Measurements from ENCODE around the gene ATP5MC3.
A peak's percentile ranks its signal among the peaks of the same experiment; 100 is the strongest.

ATP5MC3 gene

DNA sequence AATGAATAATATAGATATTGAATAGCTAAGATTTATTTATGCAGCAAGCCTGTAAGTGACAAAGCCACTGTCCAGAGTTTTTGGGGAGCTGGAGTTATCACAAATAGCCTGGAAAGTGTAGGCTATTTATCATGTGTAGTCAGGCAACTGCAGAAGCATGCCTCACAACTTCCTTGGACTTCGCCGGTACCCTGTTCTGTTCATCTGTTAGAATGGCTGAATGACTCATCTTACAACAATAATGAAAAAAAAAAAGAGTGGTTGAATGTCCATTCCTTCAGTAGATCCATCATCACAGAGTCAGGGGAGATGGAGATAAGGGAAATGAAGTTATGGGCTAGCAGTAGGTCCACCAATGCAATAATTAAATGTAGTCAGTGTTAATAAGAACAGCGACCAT lies 24.0 kb upstream of the ATP5MC3 start:
- DNase-seq, result peak; percentile 26
- no peak overlapping the region for H2AFZ ChIP-seq (ENCODE audit: low read depth, low read length)
- no peak overlapping the region for H3K4me2 ChIP-seq (ENCODE audit: low read length, poor library complexity, severe bottlenecking)
- H3K14ac ChIP-seq (ENCODE audit: low read length in 2 of 2), result no peak overlapping the region
- H2BK5ac ChIP-seq (ENCODE audit: low read depth, low read length, poor library complexity, severe bottlenecking), result no peak overlapping the region
- H3K4me1 ChIP-seq (ENCODE audit: control insufficient read depth, insufficient read depth, low read depth, low read length), result no peaks in the 10 kb centered on the region
- H2BK15ac ChIP-seq (ENCODE audit: low read depth, poor library complexity, severe bottlenecking), result no peak overlapping the region
- no peak overlapping the region for H2AK5ac ChIP-seq (ENCODE audit: low read length, severe bottlenecking)
- no peaks in the 10 kb centered on the region for H3K9me3 ChIP-seq (ENCODE audit: control insufficient read depth, low read length)
- no peak overlapping the region for H2BK12ac ChIP-seq (ENCODE audit: low read length in 2 of 2)
- no peaks in the 10 kb centered on the region for H3K36me3 ChIP-seq (ENCODE audit: control insufficient read depth in 1 of 2, insufficient read depth in 2 of 2, low read depth in 1 of 2, low read length in 2 of 2)
- no peak overlapping the region for H2BK120ac ChIP-seq (ENCODE audit: low read depth, low read length)
- no peak overlapping the region for H3K18ac ChIP-seq (ENCODE audit: low read depth in 1 of 2, low read length in 2 of 2)
- no peak overlapping the region for H4K8ac ChIP-seq (ENCODE audit: low read length)
- no peaks in the 10 kb centered on the region for H3K79me1 ChIP-seq (replicated peaks; ENCODE audit: low read length, poor library complexity, severe bottlenecking)
- no peak overlapping the region for H3K4me3 ChIP-seq (ENCODE audit: insufficient read depth in 1 of 2, low read depth in 1 of 2, low read length in 2 of 2)
- H3K9ac ChIP-seq (ENCODE audit: low read length), result no peak overlapping the region
- no peaks in the 10 kb centered on the region for H3K27me3 ChIP-seq (ENCODE audit: control insufficient read depth in 1 of 2, insufficient read depth in 1 of 2, low read length in 2 of 2)
- H3K4ac ChIP-seq (ENCODE audit: low read depth in 1 of 2, low read length in 2 of 2), result no peak overlapping the region
- no peak overlapping the region for H3K23ac ChIP-seq (ENCODE audit: low read length in 2 of 2)
- H4K91ac ChIP-seq (ENCODE audit: low read length), result no peak overlapping the region
- WGBS, result 100% methylated on average over 1 of the region's 3 CpGs
- no peak overlapping the region for H3K27ac ChIP-seq (ENCODE audit: low read length, poor library complexity, severe bottlenecking)

DNA sequence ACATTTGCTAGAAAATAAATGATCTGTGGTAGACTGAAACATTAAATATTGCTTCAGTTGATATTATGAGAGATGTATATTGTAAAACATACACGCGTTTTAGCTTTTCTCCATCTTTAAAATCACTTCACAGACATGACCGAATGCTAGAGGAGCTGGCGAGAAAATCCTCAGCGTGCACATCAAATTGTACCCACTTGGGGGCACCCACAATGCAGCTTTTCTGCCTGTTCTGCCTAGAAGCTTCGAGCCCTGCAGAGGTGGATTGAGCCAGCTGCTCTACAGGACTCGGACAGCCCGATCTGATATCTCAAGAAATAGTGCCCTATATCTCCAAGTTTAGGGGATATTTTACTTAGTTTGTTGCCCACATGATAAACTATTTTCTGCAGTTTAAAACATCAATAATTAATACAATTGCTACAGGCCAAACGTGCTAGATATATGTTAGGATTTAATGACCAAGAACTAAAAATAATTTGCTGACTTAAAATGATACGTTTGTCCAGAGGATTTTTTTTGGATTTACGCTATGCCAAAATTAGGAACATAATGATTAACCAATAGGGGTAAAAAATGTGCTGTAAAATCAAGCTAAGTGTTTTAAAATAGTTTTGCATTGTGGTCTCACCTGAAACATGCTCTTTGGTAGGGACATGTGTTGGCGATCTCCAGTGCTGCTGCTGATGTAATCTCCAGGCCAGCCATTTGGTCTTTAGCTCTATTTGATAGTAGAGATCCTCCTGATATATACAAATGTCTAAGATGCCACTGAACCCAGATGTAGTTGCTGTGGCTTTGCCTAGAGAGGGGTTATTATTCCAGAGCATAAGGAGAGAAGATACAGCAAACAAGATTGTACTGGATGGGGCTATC lies 22.3 kb upstream of the ATP5MC3 start:
- Histone ChIP-seq H2BK12ac (ENCODE audit: low read length in 2 of 2) (no peak overlapping the region), H2BK5ac (ENCODE audit: low read depth, low read length, poor library complexity, severe bottlenecking) (no peak overlapping the region), H2BK15ac (ENCODE audit: low read depth, poor library complexity, severe bottlenecking) (no peak overlapping the region), H3K23ac (ENCODE audit: low read length in 2 of 2) (no peak overlapping the region), H3K9ac (ENCODE audit: low read length) (no peak overlapping the region), H4K8ac (ENCODE audit: low read length) (no peak overlapping the region), H3K4ac (ENCODE audit: low read depth in 1 of 2, low read length in 2 of 2) (no peak overlapping the region), H3K4me2 (ENCODE audit: low read length, poor library complexity, severe bottlenecking) (no peak overlapping the region), H2AK5ac (ENCODE audit: low read length, severe bottlenecking) (no peak overlapping the region), H3K4me1 (ENCODE audit: control insufficient read depth, insufficient read depth, low read depth, low read length) (no peaks in the 10 kb centered on the region), H3K4me3 (ENCODE audit: insufficient read depth in 1 of 2, low read depth in 1 of 2, low read length in 2 of 2) (no peak overlapping the region), H3K14ac (ENCODE audit: low read length in 2 of 2) (no peak overlapping the region), H3K27ac (ENCODE audit: low read length, poor library complexity, severe bottlenecking) (no peak overlapping the region), H2AFZ (ENCODE audit: low read depth, low read length) (no peak overlapping the region), H3K79me1 (replicated peaks; ENCODE audit: low read length, poor library complexity, severe bottlenecking) (no peaks in the 10 kb centered on the region), H3K27me3 (ENCODE audit: control insufficient read depth in 1 of 2, insufficient read depth in 1 of 2, low read length in 2 of 2) (no peaks in the 10 kb centered on the region), H2BK120ac (ENCODE audit: low read depth, low read length) (no peak overlapping the region), H4K91ac (ENCODE audit: low read length) (no peak overlapping the region), H3K36me3 (ENCODE audit: control insufficient read depth in 1 of 2, insufficient read depth in 2 of 2, low read depth in 1 of 2, low read length in 2 of 2) (no peaks in the 10 kb centered on the region), H3K9me3 (ENCODE audit: control insufficient read depth, low read length) (no peaks in the 10 kb centered on the region), H3K18ac (ENCODE audit: low read depth in 1 of 2, low read length in 2 of 2) (no peak overlapping the region)
- peak; percentile 62 for DNase-seq
- WGBS, result 51% methylated on average over 9 of the region's 12 CpGs

DNA sequence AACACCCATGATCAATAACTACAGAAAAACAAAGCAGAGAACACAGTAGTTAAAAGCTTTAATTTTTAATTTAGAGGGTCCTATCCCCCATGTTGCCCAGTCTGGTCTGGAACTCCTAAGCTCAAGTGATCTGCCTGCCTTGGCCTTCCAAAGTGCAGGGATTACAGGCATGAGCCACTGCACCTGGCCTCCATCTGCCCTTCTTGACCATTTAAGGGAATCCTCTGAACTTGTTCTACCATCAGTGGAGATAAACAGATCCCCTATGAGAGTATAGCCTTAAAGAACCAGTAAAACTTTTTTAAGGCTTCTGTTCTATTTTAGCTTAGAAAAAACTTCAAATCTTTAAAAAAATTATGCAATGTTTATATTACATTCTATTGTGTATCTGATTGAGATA lies 13.5 kb upstream of the ATP5MC3 start:
- no peak overlapping the region for H3K18ac ChIP-seq (ENCODE audit: low read depth in 1 of 2, low read length in 2 of 2)
- no peak overlapping the region for H2BK12ac ChIP-seq (ENCODE audit: low read length in 2 of 2)
- peaks cover 3 to 4% of the 10 kb centered on the region in 2 experiments for H3K27me3 ChIP-seq (ENCODE audit: control insufficient read depth in 1 of 2, insufficient read depth in 1 of 2, low read length in 2 of 2)
- no peaks in the 10 kb centered on the region for H3K79me1 ChIP-seq (replicated peaks; ENCODE audit: low read length, poor library complexity, severe bottlenecking)
- no peak for DNase-seq
- no peak overlapping the region for H3K9ac ChIP-seq (ENCODE audit: low read length)
- H3K4me2 ChIP-seq (ENCODE audit: low read length, poor library complexity, severe bottlenecking), result no peak overlapping the region
- no peak overlapping the region for H4K8ac ChIP-seq (ENCODE audit: low read length)
- no peak overlapping the region for H3K23ac ChIP-seq (ENCODE audit: low read length in 2 of 2)
- H3K4me3 ChIP-seq (ENCODE audit: insufficient read depth in 1 of 2, low read depth in 1 of 2, low read length in 2 of 2), result no peak overlapping the region
- no peak overlapping the region for H3K27ac ChIP-seq (ENCODE audit: low read length, poor library complexity, severe bottlenecking)
- no peak overlapping the region for H2BK15ac ChIP-seq (ENCODE audit: low read depth, poor library complexity, severe bottlenecking)
- no peak overlapping the region for H2AFZ ChIP-seq (ENCODE audit: low read depth, low read length)
- H2BK120ac ChIP-seq (ENCODE audit: low read depth, low read length), result no peak overlapping the region
- H3K4me1 ChIP-seq (ENCODE audit: control insufficient read depth, insufficient read depth, low read depth, low read length), result no peaks in the 10 kb centered on the region
- H4K91ac ChIP-seq (ENCODE audit: low read length), result no peak overlapping the region
- no peaks in the 10 kb centered on the region for H3K36me3 ChIP-seq (ENCODE audit: control insufficient read depth in 1 of 2, insufficient read depth in 2 of 2, low read depth in 1 of 2, low read length in 2 of 2)
- no peak overlapping the region for H2BK5ac ChIP-seq (ENCODE audit: low read depth, low read length, poor library complexity, severe bottlenecking)
- H3K9me3 ChIP-seq (ENCODE audit: control insufficient read depth, low read length), result no peaks in the 10 kb centered on the region
- H2AK5ac ChIP-seq (ENCODE audit: low read length, severe bottlenecking), result no peak overlapping the region
- H3K14ac ChIP-seq (ENCODE audit: low read length in 2 of 2), result no peak overlapping the region
- no peak overlapping the region for H3K4ac ChIP-seq (ENCODE audit: low read depth in 1 of 2, low read length in 2 of 2)

DNA sequence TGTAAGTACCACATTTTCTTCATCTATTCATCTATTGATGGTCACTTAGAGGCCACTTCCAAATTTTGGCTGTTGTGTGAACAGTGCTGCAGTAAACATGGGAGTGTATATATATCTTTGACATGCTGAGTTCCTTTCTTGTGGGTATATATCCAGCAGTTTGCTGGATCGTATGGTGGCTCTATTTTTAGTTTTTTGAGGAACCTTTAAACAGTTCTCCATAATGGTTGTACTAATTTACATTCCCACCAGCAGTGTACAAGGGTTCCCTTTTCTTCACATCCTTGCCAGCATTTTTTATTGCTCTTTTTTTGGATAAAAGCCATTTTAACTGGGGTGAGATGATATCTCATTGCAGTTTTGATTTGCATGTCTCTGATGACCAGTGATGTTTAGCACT lies 7.3 kb upstream of the ATP5MC3 start:
- no peak overlapping the region for H3K4ac ChIP-seq (ENCODE audit: low read depth in 1 of 2, low read length in 2 of 2)
- no peak overlapping the region for H3K27ac ChIP-seq (ENCODE audit: low read length, poor library complexity, severe bottlenecking)
- no peaks in the 10 kb centered on the region for H3K4me1 ChIP-seq (ENCODE audit: control insufficient read depth, insufficient read depth, low read depth, low read length)
- H3K9ac ChIP-seq (ENCODE audit: low read length), result no peak overlapping the region
- DNase-seq, result no peak
- no peaks in the 10 kb centered on the region for H3K27me3 ChIP-seq (ENCODE audit: control insufficient read depth in 1 of 2, insufficient read depth in 1 of 2, low read length in 2 of 2)
- H4K91ac ChIP-seq (ENCODE audit: low read length), result no peak overlapping the region
- no peak overlapping the region for H3K18ac ChIP-seq (ENCODE audit: low read depth in 1 of 2, low read length in 2 of 2)
- no peak overlapping the region for H3K4me2 ChIP-seq (ENCODE audit: low read length, poor library complexity, severe bottlenecking)
- no peaks in the 10 kb centered on the region for H3K9me3 ChIP-seq (ENCODE audit: control insufficient read depth, low read length)
- no peak overlapping the region for H2BK15ac ChIP-seq (ENCODE audit: low read depth, poor library complexity, severe bottlenecking)
- H2AK5ac ChIP-seq (ENCODE audit: low read length, severe bottlenecking), result no peak overlapping the region
- no peak overlapping the region for H2BK120ac ChIP-seq (ENCODE audit: low read depth, low read length)
- WGBS, result no CpG with 5 or more reads among the region's 1 CpG
- H2AFZ ChIP-seq (ENCODE audit: low read depth, low read length), result no peak overlapping the region
- no peak overlapping the region for H3K23ac ChIP-seq (ENCODE audit: low read length in 2 of 2)
- H3K14ac ChIP-seq (ENCODE audit: low read length in 2 of 2), result no peak overlapping the region
- H3K79me1 ChIP-seq (replicated peaks; ENCODE audit: low read length, poor library complexity, severe bottlenecking), result no peaks in the 10 kb centered on the region
- H2BK12ac ChIP-seq (ENCODE audit: low read length in 2 of 2), result no peak overlapping the region
- no peak overlapping the region for H3K4me3 ChIP-seq (ENCODE audit: insufficient read depth in 1 of 2, low read depth in 1 of 2, low read length in 2 of 2)
- no peaks in the 10 kb centered on the region for H3K36me3 ChIP-seq (ENCODE audit: control insufficient read depth in 1 of 2, insufficient read depth in 2 of 2, low read depth in 1 of 2, low read length in 2 of 2)
- H2BK5ac ChIP-seq (ENCODE audit: low read depth, low read length, poor library complexity, severe bottlenecking), result no peak overlapping the region
- no peak overlapping the region for H4K8ac ChIP-seq (ENCODE audit: low read length)

All from mesenchymal stem cell (in vitro differentiated cells and primary cell).